Left lobe of liver (tissue), 2 donors: ENCODE measurements around the gene CYP2J2. TPM values are rescaled to one million over a fixed set of nuclear protein-coding genes. Genes with fewer than 3 reads are reported as not detected.
"Not testable (repeated sequence)": the region's sequence is repeated elsewhere in the genome, so short reads cannot be mapped to it uniquely, and the experiment has no call there.

ENCODE experiments used
- ATAC-seq: fragments of 200-7000 bp; cut with Tn5 transposase; one replicate; pipeline ENCODE4 v1.9.1; 2020; ENCODE audit warnings: mild to moderate bottlenecking, moderate library complexity
- DNase-seq: peaks from one replicate; pipeline ENCODE4 v3.0.0-alpha.2; 2020; ENCODE audit warnings: low spot score
- total RNA-seq: library from RNA; stranded (reverse); gene quantifications from one replicate; pipeline ENCODE4 v1.2.1, GENCODE V29; 2021
- donor health status: DM: no; HTN: no; CAD: no; lungs with moderate emphysema.
- donor health status: DM: no; HTN: yes; CAD: no.

Gene CYP2J2, protein sequence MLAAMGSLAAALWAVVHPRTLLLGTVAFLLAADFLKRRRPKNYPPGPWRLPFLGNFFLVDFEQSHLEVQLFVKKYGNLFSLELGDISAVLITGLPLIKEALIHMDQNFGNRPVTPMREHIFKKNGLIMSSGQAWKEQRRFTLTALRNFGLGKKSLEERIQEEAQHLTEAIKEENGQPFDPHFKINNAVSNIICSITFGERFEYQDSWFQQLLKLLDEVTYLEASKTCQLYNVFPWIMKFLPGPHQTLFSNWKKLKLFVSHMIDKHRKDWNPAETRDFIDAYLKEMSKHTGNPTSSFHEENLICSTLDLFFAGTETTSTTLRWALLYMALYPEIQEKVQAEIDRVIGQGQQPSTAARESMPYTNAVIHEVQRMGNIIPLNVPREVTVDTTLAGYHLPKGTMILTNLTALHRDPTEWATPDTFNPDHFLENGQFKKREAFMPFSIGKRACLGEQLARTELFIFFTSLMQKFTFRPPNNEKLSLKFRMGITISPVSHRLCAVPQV
- 61.9 TPM for total RNA-seq

DNA sequence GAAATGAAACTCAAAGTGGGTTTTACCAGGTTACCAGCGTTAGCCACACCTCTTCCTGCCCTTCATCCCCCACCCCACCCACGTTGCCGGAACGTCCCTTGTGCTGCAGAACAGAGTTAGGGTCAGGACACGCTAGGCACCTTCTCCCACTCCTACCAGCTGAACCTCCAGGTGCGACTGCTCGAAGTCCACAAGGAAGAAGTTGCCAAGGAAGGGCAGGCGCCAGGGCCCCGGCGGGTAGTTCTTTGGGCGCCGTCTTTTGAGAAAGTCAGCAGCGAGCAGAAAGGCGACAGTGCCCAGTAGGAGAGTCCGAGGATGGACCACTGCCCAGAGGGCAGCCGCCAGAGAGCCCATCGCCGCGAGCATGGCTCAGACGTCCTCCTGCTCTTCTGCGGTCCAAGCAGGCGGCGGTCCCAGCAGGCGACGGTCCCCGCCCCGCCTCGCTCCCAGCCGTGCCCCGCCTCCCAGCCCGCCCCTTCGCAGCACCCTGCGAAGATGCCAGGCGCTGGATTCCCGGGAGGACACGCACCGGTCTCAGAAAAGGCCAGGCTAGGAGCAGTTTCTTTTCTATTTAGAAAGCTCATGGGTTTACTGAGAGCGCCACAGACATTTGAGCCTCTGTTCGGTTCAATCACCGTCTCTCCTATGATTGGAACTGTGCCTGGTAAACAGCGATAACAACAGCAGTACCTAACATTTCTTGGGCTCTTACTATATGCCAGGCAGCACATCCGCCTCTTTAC lies at the start of gene CYP2J2:
TSS of gene CYP2J2 (minus strand) at position 393 of the 743 bp plus-strand sequence. CDS start at position 366, 27 bp downstream.
- ATAC-seq (peak; percentile 98), DNase-seq (peak; percentile 89)

GRCh38 chr1:59973719-59974118 lies 47.1 kb upstream of the CYP2J2 start:
- ATAC-seq, result no peak

GRCh38 chr1:59972216-59972927 lies 45.8 kb upstream of the CYP2J2 start:
- ATAC-seq (no peak), DNase-seq (no peak)

More at GRCh38 chr1:59973719-59974118, 47.1 kb upstream of the CYP2J2 start:
- DNase-seq, result no peak

DNA sequence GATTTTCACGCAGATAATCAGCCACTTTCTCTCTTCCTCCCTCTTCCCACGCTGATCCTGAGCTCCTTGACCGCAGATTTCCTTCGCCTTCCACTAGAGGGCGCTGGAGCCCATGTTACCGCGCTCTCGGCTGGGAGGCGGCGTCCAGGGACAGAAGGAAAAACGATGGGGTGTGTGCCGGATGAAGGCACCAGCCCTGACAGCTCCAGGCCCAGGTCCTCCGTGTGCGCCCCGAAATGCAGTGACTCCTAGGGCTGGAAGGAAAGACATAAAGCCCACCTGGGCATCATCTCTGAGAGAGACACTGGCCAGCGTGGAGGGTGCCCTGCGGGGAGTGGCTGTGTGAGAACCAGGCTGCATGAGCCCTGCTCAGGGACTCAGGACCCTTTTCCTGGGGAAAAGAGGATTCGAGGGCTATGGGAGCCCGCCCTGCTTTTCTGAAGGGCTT lies 44.9 kb upstream of the CYP2J2 start:
- peak; percentile 97 for ATAC-seq
- peak; percentile 63 for DNase-seq

DNA sequence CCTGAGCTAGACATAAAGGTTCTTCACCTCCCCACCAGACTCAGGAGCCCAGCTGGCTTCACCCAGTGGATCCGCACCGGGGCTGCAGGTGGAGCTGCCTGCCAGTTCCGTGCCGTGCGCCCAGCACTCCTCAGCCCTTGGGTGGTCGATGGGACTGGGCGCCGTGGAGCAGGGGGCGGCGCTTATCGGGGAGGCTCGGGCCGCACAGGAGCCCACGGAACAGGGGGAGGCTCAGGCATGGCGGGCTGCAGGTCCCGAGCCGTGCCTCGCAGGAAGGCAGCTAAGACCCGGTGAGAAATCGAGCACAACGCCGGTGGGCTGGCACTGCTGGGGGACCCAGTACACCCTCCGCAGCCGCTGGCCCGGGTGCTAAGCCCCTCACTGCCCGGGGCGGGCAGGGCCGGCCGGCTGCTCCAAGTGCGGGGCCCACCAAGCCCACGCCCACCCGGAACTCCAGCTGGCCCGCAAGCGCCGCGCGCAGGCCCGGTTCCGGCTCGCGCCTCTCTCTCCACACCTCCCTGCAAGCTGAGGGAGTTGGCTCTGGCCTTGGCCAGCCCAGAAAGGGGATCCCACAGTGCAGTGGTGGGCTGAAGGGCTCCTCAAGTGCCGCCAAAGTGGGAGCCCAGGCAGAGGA lies 43.1 kb upstream of the CYP2J2 start:
- not testable (repeated sequence) for ATAC-seq, DNase-seq

DNA sequence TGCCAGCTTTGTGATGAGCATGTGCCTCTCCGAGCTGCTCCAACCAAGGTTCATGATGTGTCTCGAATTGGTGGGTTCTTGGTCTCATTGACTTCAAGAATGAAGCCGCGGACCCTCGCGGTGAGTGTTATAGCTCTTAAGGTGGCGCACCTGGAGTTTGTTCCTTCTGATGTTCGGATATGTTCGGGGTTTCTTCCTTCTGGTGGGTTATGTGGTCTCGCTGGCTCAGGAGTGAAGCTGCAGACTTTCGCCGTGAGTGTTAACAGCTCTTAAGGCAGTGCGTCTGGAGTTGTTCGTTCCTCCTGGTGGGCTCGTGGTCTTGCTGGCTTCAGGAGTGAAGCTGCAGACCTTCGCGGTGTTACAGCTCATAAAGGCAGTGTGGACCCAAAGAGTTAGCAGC lies 42.2 kb upstream of the CYP2J2 start:
- ATAC-seq, DNase-seq: not testable (repeated sequence)

GRCh38 chr1:59967780-59968179 lies 41.2 kb upstream of the CYP2J2 start:
- ATAC-seq, result no peak
- DNase-seq, result no peak

DNA sequence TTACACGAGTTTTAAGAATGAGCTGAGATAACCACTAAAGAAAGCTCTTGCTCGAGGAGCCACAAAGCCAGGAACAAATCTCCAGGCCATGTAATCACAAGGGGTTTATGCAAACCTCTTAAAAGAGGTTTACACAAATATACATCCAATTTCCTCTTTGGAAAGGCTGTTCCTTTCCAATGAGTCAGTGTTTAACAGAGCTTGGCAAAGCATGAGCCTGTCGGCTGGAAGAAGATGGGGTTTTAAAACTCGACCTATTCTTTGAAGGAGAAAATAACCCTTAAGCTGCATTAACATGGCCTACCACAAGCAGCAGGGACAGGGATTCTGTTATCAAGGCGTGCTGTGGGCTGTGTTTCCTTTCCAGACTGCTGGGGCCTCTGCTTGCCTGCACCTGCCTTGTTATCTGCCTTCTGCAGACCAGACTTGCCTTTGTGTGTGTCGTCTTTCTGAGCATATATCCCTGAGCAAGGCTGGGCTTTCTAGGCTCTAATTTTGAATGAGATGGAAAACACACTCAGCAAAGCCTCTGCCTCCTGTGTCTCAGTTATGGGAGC lies 40.6 kb upstream of the CYP2J2 start:
- ATAC-seq, result no peak
- no peak for DNase-seq

DNA sequence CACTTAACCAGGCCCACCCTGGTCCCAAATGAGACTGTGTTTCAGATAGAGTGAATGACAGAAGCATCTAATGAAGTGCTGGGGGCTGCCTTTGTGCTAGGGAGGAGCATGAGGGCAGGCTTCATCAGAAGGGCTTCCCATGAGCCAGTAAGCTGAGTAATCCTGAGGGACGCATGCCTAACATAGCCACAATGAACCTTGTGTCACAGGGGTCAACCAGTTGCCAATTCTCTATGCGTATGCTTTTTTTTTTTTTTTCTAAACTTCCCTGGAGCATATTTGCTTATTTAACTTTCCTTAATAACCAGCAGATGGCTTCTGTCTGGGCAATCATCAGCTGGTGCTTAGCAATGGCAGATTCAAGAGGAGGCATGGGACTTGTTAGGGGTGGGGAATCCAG lies 25.5 kb upstream of the CYP2J2 start:
- DNase-seq, result no peak
- no peak for ATAC-seq

DNA sequence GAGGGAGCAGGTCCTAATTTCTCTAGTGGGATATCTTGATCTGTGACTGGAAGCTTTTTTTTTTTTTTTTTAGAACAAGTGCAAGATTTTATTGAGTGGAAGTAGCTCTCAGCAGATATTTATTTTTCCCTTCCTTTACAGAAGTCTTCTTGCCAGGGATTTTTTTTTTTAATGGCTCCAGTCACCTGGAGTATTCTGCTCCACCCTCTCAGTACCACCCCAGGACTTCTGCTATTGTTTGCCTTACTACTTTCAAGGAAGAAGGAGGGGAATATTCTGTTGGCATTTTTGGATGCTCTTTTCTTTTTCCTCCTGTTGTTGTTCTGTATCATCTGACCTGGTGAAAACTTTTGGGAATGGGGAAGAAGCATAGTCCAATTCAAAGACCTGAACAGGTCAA lies 23.1 kb upstream of the CYP2J2 start:
- ATAC-seq (no peak), DNase-seq (no peak)

GRCh38 chr1:59948990-59949389 lies 22.4 kb upstream of the CYP2J2 start:
- no peak for DNase-seq

DNA sequence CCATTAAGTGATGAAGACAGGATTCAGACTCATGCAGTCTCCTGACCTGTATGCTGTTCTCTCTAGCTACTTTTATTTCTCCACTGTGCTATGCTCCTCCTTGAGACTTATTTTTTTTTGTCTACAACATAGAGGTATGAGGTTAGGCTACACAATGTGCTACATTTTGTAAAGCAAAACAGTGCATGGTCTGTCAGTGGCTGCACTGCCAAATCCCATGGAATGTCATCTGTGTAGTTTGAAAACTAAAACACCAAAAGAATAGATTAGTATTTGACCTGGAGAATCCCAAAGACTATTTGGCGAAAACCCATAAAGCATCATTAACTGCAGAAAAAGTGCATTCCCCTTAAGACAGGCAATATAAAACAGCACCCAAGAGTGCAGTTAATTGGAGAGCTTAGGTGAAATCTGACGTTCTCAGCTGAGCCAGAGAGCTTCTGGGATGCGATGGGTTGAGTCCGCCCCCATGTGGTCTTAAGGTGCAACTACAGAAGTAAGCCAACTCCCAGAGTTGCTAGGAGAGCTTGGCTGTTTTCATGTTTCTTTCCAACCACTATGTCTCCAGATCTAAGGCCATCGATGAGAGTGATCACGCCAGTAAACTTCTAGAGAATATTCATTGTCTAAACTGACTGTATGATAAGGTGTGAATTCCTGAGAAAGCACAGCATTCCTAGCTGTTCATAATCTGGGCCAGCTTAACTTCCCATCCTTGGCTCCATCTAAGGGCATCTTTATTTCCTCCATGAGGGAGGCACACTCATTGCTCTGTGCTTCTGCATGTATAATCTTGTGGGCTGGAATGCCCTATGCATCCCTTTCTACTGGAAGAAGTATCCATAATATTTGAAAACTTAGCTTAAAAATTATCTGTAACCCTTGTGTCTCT lies 20.7 kb upstream of the CYP2J2 start:
- ATAC-seq (peak; percentile 99), DNase-seq (peak; percentile 65)

More at GRCh38 chr1:59948990-59949389, 22.4 kb upstream of the CYP2J2 start:
- ATAC-seq, result no peak

DNA sequence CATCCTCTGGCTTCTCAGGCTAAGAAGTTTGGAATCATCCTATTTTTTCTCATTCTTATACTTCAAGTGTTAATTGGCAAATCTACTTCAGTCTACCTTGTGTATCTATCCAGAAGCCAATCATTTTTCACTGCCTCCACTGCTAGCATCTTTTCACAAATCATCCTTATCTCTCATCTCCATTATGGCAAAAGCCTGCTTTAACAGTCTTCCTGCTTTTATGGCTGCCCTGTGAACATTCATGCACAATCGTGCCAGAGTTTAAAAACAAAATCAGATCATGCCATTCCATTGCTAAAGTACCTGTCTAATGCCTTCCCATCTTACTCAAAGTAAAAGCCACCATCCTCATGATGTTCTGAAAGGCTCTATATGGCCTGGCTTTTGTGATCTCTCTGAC lies 19.2 kb upstream of the CYP2J2 start:
- ATAC-seq (no peak), DNase-seq (no peak)

DNA sequence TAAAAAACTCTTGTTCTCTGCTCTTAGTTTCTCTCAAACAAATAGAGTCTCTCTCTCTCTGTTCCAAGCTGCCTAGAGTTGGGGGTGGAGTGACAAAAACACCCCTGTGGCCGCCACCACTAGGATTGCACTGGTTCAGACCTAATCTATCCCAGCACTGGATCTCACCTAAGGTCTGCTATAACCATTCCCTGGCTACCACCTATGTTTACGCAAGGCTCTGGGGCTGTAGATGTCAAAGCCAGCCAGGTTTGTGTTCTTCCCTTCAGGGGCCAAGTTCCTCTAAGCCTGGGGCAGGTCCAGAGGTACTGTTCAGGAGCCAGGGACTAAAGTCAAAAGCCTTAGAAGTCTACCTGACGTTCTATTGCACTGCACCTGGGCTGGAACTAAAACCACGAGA lies 12.8 kb upstream of the CYP2J2 start:
- ATAC-seq (peak; percentile 86), DNase-seq (peak; percentile 90)

DNA sequence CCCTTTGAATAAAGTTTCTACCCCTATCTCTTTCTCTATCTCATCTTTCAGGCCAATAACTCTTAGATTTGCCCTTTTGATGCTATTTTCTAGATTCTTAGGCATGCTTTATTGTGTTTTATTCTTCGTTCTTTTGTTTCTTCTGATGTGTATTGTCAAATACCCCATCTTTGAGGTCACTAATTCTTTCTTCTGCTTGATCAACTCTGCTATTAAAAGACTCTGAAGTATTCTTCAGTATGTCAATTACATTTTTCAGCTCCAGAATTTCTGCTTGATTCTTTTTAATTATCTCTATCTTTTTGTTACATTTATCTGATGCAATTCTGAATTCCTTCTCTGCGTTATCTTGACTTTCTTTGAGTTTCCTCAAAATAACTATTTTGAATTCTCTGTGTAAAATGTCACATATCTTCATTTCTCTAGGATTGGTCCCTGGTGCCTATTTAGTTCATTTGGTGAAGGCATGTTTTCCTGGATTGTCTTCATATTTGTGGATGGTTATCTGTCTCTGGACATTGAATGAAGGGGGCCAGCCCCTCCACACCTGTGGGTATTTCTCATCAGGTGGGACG lies 11.2 kb upstream of the CYP2J2 start:
- no peak for ATAC-seq
- no peak for DNase-seq

DNA sequence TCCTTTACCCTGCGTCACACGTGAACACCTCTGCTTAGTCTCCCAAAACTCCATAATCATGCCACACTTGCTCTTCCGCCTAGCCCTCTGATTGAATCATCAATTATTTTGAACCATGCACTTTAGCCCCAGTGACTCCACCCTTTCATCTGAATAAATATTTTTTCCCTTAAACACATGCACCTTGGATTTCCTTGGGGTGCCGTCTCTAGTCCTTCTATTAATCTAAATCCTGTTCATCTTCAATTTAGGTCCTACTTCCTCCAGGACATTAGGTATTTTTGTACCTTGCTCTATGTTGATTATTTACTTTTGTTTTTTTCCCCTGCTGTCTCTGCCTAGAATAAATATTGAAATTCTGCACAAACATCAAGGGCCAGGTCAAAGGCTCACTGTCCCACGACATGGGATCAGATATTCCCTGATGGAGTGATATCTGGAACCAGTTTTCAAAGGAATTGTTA lies 9.8 kb upstream of the CYP2J2 start:
- peak; percentile 80 for DNase-seq
- peak; percentile 77 for ATAC-seq

GRCh38 chr1:59928996-59929395 lies 2.4 kb upstream of the CYP2J2 start:
- ATAC-seq (no peak), DNase-seq (no peak)

DNA sequence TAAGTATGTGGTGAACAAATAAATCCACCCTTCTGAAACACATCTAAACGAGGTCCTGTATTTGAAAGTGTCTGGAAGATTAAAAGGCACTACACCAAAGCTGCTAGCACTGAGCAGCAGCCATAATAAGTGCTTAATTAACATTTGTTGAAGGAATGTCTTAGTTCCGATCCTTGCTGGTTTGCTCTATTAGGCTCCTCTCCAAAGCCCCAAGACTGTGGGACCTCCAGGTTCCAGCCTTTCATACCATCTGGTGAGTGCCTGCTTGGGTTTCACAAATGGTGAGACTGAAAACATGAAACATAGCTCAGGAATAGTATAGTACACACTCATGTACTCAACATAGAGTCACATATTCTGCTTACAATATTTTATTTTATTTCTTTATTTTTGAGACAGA lies 640 bp upstream of the CYP2J2 start:
- DNase-seq, result no peak
- ATAC-seq, result peak; percentile 18

GRCh38 chr1:59924653-59925052 lies 1.9 kb downstream of the CYP2J2 start:
- no peak for ATAC-seq
- DNase-seq, result no peak
